GM10266 (cell line): Measurements from ENCODE around the gene HECTD4.
A peak's percentile ranks its signal among the peaks of the same experiment; 100 is the strongest.
"Not testable (repeated sequence)": the region's sequence is repeated elsewhere in the genome, so short reads cannot be mapped to it uniquely, and the experiment has no call there.

Experiments
- DNase-seq: peaks from one replicate; pipeline ENCODE4 v3.0.0; 2012; ENCODE audit errors: extremely low spot score
- CTCF ChIP-seq: IDR thresholded peaks from 2 replicates; pipeline ENCODE4 v1.5.1; 2012; ENCODE audit warnings: mild to moderate bottlenecking, low read depth; ENCODE audit not compliant: control insufficient read depth, insufficient read depth; ENCODE audit errors: missing control alignments

The HECTD4 gene

GRCh38 chr12:112413855-112414625 lies 31.8 kb upstream of the HECTD4 start:
- DNase-seq = no peak
- TF ChIP-seq CTCF = no peak

DNA sequence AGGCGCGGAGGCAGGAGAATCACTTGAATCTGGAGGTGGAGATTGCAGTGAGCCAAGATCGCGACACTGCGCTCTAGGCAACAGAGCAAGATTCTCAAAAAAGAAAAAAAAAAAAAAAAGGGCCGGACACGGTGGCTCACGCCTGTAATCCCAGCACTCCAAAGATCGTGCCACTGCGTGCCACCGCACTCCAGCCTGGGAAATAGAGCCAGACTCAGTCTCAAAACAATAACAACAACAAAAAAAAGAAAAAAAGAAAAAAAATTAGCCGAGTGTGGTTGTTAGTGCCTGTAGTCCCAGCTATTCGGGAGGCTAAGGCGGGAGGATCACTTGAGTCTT lies 27.6 kb upstream of the HECTD4 start:
- no peak for DNase-seq
- TF ChIP-seq CTCF = no peak

DNA sequence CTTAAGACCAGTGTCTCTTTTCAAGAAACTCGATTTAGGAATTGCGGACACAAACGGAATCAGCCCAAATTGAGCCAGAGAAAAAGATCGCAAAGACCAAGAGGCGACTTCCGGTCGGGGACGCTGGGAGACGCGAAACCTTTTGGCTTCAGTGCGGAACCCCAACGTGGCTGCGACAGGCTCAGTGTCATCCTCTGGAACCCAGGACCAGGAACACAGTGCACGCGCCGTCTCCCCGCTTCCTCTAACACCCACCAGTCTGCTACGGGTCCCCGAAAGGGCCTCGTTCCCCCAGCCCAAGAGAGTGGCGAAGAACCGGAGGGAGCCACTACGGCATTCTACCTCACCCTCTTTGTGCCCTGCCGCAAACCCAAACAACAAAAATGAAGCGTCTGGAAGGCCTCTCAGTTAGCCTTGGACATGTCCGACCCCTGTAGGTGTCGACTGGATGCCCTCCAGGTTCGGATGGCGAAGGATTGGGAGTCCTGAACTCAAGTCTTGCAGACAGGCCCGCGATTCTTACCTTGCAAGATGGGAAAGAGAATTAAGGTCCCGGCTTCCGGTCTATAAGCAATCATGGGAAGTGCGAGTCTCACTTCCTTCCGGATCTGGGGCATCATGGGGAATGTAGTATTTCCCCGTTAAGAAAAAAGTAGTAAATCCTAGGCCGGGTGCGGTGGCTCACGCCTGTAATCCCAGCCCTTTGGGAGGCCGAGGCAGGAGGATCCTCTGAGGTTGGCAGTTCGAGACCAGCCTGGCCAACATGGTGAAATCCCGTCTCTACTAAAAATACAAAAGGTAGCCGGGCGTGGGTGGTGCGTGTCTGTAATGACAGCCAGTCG lies 27.1 kb upstream of the HECTD4 start, which contains the start of gene RPL6:
Gene RPL6 (minus strand): TSS at position 542 of the 842 bp plus-strand sequence. CDS start 949 bp downstream, outside the sequence.
- no peak for TF ChIP-seq CTCF
- peak; percentile 86 for DNase-seq

- no peak for DNase-seq
- TF ChIP-seq CTCF = no peak
Observed at GRCh38 chr12:112408621-112409020, 26.4 kb upstream of the HECTD4 start.

DNA sequence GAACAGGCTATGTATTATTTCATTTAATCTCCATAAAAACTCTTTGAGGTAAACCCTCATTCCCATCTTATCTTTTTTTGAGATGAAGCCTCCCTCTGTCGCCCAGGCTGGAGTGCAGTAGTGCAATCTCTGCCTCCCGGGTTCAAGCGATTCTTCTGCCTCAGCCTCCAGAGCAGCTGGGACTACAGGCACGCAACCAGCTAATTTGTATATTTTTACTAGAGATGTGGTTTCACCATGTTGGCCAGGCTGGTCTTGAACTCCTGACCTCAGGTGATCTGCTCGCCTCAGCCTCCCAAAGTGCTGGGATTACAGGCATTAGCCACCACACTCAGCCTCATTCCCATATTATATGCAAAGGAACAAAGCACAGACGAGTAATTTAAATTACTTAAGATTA lies 25.5 kb upstream of the HECTD4 start:
- not testable (repeated sequence) for DNase-seq

GRCh38 chr12:112406519-112407488 lies 24.6 kb upstream of the HECTD4 start:
- DNase-seq = no peak
- no peak for TF ChIP-seq CTCF

DNA sequence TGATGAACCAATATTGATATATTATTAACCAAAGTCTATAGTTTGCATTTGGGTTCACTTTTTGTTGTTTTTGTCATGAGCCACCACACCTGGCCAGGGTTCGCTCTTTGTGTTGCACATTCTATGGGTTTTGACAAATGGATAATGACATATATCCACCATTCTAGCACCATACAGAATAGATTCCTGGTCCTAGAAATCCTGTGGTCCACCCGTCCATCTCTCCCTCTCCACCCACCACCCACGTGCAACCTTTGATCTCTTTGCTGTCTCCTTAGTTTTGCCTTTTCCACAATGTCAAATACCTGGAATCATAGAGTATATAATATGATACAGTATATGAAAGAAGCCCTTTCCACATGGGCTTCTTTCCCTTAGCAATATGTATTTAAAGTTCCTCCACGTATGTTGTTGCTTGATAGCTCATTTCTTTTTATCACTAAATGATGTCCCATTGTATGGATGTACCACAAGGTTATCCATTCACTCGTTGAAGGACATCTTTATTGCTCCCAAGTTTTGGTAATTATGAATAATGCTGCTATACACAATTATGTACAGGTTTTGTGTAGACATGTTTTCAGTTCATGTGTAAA lies 19.8 kb upstream of the HECTD4 start:
- no peak for TF ChIP-seq CTCF

More for the DNA sequence above, 19.8 kb upstream of the HECTD4 start:
- no peak for DNase-seq
